ENCODE results near the gene ADAM15. TPM values are rescaled to one million over a fixed set of nuclear protein-coding genes. Genes with fewer than 3 reads are reported as not detected.
A peak's percentile ranks its signal among the peaks of the same experiment; 100 is the strongest.

Gene ADAM15
- polyA plus RNA-seq, 2 of the 4 experiments (the other 2 are of a cell fraction): 25.6 to 33.0 TPM

- peak overlapping the region; percentile 96 to 99 for H3K27ac ChIP-seq
- H3K4me2 ChIP-seq: peak overlapping the region; percentile 76
- TF ChIP-seq HEYL (CRISPR knock-in tag; IDR thresholded peaks at IDR 0.05) (no peak), NPAS2 (CRISPR knock-in tag; IDR thresholded peaks at IDR 0.05; ENCODE audit: borderline replicate concordance) (no peak), HDAC2 (IDR thresholded peaks at IDR 0.05) (no peak), FOSB (CRISPR knock-in tag; IDR thresholded peaks at IDR 0.05) (no peak), HOXB5 (CRISPR knock-in tag; IDR thresholded peaks at IDR 0.05) (no peak), CHD4 (IDR thresholded peaks at IDR 0.05; ENCODE audit: borderline replicate concordance) (no peak), ZNF302 (CRISPR knock-in tag; IDR thresholded peaks at IDR 0.05) (no peak), FOXS1 (CRISPR knock-in tag; IDR thresholded peaks at IDR 0.05) (no peak), E2F6 (IDR thresholded peaks at IDR 0.05; ENCODE audit: borderline replicate concordance, low read depth) (no peak), GATA3 (IDR thresholded peaks at IDR 0.05; ENCODE audit: borderline replicate concordance) (no peak), CEBPB (IDR thresholded peaks at IDR 0.05) (no peak), CHD2 (IDR thresholded peaks at IDR 0.05; ENCODE audit: low read length, partially characterized antibody) (no peak), BCL3 (IDR thresholded peaks at IDR 0.05) (no peak), HOXA7 (CRISPR knock-in tag; IDR thresholded peaks at IDR 0.05) (no peak), NFE2L2 (conservative IDR thresholded peaks at IDR 0.05; ENCODE audit: low read length) (no peak)
- peaks cover 74% of the 10 kb centered on the region for H3K4me1 ChIP-seq
- no peaks in the 10 kb centered on the region for H3K9me3 ChIP-seq
- WGBS (ENCODE audit: missing lambda C conversion rate): 83% methylated on average over 17 of the region's 26 CpGs
- H3K4me3 ChIP-seq: 0 out of 3 replicates have a peak overlapping the region, but pooled peaks have one; percentile 15
- no peak for DNase-seq (ENCODE audit: low read depth in 1 of 2, low spot score in 1 of 2)
- no peak for FAIRE-seq
- 0 out of 6 replicates have a peak, but pooled peaks of 1 of the 2 experiments have one; percentile 4 for ATAC-seq
- ChIA-PET POLR2A (interaction anchor here (1.5 to 2.8 kb wide), 5 partner anchors 12 to 46 kb away, joined by 5 to 23 read pairs (median 14); partner anchors contain the start of genes CKS1B and SHC1), CTCF (interaction anchor here (1.6 to 2.2 kb wide), 3 partner anchors 75 to 151 kb away, joined by 4 to 8 read pairs (median 5); no protein-coding TSS in a partner anchor)
These were observed 34.8 kb upstream of the ADAM15 start for GRCh38 chr1:155016231-155016831.

DNA sequence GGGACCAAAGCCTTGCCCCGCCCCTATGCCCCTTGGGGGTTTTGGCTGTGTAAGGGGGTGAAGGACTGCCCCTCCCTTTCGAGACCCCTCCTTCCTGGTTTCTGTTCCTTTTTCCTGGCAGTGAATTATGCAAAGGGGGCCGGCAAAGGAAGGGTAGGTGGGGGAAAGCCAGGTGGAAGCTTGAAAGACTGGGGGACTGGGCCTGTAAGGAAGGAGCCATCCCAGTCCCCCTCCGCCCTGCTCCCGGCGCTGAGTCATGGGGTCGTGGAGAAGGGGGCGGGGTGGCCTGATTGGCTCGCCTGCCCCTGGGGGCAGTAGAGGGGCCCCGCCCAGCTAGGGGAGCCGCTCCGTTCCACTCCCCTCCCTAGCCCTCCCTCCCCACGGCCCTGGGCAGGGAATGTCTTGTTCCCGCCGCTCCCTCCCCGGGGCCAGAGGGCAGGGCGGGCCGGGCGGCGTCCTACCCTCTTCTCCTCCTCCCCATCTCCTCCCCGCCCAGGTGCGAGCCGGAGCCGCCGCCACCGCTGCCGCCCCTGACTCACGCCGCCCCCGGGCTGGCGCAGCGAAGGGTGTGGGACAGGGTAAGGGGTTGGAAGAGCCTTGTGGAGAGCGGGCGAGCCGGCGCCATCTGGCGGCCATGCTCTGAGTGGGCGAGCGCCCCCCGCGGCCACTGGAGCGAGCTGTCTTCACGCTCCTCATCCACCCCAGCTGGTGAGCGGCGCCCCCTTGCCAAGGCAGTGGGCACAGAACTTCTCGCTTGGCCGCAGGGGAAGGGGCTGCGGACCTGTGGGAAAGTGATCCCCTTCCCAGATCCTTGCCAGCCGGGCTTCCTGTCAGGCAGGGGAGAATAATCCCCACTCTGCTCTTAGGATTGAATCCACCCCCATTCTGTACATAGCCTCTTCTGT, 33.8 kb upstream of the ADAM15 start:
- H3K4me1 ChIP-seq: peaks cover 74% of the 10 kb centered on the region
- peak; percentile 84 to 98 for DNase-seq (ENCODE audit: low read depth in 1 of 2, low spot score in 1 of 2)
- H3K4me3 ChIP-seq: peak overlapping the region; percentile 29
- H3K27ac ChIP-seq: peak overlapping the region; percentile 96 to 99
- 1% methylated on average over 33 of the region's 49 CpGs for WGBS (ENCODE audit: missing lambda C conversion rate)
- CTCF ChIA-PET: interaction anchor here (0.6 to 2.2 kb wide), 9 partner anchors 68 to 153 kb away, joined by 3 to 8 read pairs (median 3); no protein-coding TSS in a partner anchor
- POLR2A ChIA-PET: interaction anchor here (0.6 to 2.8 kb wide), 6 partner anchors 10 to 62 kb away, joined by 3 to 23 read pairs (median 12); partner anchors contain the start of genes CKS1B and SHC1
- H3K9me3 ChIP-seq: no peaks in the 10 kb centered on the region
- FAIRE-seq: no peak
- peak; percentile 83 to 90 for ATAC-seq
- peak overlapping the region; percentile 76 for H3K4me2 ChIP-seq
- TF ChIP-seq POLR2AphosphoS2 (conservative IDR thresholded peaks at IDR 0.05; ENCODE audit: low read length): no peak
- no peak; the same call in none of the 2 replicates for TF ChIP-seq PBX3 (IDR thresholded peaks at IDR 0.05)
- TF ChIP-seq HEYL (CRISPR knock-in tag; IDR thresholded peaks at IDR 0.05): no peak
- TF ChIP-seq KDM1A (IDR thresholded peaks at IDR 0.05; ENCODE audit: low read depth): no peak
- peak; percentile 11; the same call in 1 of the 2 replicates for TF ChIP-seq FOSL2 (IDR thresholded peaks at IDR 0.05)
- TF ChIP-seq FOSL2 (CRISPR knock-in tag; IDR thresholded peaks at IDR 0.05): peak; percentile 89
- TF ChIP-seq, protein P1, sequence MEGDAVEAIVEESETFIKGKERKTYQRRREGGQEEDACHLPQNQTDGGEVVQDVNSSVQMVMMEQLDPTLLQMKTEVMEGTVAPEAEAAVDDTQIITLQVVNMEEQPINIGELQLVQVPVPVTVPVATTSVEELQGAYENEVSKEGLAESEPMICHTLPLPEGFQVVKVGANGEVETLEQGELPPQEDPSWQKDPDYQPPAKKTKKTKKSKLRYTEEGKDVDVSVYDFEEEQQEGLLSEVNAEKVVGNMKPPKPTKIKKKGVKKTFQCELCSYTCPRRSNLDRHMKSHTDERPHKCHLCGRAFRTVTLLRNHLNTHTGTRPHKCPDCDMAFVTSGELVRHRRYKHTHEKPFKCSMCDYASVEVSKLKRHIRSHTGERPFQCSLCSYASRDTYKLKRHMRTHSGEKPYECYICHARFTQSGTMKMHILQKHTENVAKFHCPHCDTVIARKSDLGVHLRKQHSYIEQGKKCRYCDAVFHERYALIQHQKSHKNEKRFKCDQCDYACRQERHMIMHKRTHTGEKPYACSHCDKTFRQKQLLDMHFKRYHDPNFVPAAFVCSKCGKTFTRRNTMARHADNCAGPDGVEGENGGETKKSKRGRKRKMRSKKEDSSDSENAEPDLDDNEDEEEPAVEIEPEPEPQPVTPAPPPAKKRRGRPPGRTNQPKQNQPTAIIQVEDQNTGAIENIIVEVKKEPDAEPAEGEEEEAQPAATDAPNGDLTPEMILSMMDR (IDR thresholded peaks at IDR 0.05): peak; percentile 100
- TF ChIP-seq EP300 (IDR thresholded peaks at IDR 0.05): peak in 1 of 2 experiments; percentile 30; a peak in 1 of 5 replicates
- peak; percentile 57 for TF ChIP-seq MAFK (IDR thresholded peaks at IDR 0.05; ENCODE audit: partially characterized antibody)
- no peak for TF ChIP-seq PHF8 (IDR thresholded peaks at IDR 0.05; ENCODE audit: borderline replicate concordance, low read depth)
- peak; percentile 51 to 96; a peak in 3 of 5 replicates for TF ChIP-seq JUN (IDR thresholded peaks at IDR 0.05)
- TF ChIP-seq HOXB13 (CRISPR knock-in tag; IDR thresholded peaks at IDR 0.05; ENCODE audit: low read depth): no peak
- TF ChIP-seq NFE2L2 (conservative IDR thresholded peaks at IDR 0.05; ENCODE audit: low read length): peak; percentile 30
- TF ChIP-seq E2F6 (IDR thresholded peaks at IDR 0.05; ENCODE audit: borderline replicate concordance, low read depth): no peak
- TF ChIP-seq RARB (CRISPR knock-in tag; IDR thresholded peaks at IDR 0.05): no peak
- TF ChIP-seq GATA3 (IDR thresholded peaks at IDR 0.05; ENCODE audit: borderline replicate concordance): peak; percentile 64
- TF ChIP-seq ZC3H11A (IDR thresholded peaks at IDR 0.05): no peak
- TF ChIP-seq NR3C1 (IDR thresholded peaks at IDR 0.05): peak; percentile 81; the same call in 1 of the 3 replicates
- no peak for TF ChIP-seq TFCP2L1 (CRISPR knock-in tag; IDR thresholded peaks at IDR 0.05)

Data from A549 (cell line).